Thyroid gland (tissue), 4 donors: Measurements from ENCODE around the gene U2SURP.

Experiments used
- POLR2A ChIP-seq, 2 donors: fragments of 450-650 bp; IDR thresholded peaks; one replicate each; pipeline ENCODE4 v1.6.1; 2017; ENCODE audit warnings: antibody characterized with exemption in 2 of 2, mild to moderate bottlenecking in 2 of 2, moderate library complexity in 1 of 2
- TF ChIP-seq, protein P1 (sequence below), 6 experiments: fragments of 200-600 bp in 3 of 6; fragments of 450-650 bp in 3 of 6; sonication (generic) in 3 of 6; IDR thresholded peaks; one replicate each; pipeline ENCODE4 v1.5.1; 2016 to 2019; ENCODE audit warnings: antibody characterized with exemption in 6 of 6, mild to moderate bottlenecking in 2 of 6, inconsistent platforms in 1 of 6, moderate library complexity in 1 of 6

DNA sequence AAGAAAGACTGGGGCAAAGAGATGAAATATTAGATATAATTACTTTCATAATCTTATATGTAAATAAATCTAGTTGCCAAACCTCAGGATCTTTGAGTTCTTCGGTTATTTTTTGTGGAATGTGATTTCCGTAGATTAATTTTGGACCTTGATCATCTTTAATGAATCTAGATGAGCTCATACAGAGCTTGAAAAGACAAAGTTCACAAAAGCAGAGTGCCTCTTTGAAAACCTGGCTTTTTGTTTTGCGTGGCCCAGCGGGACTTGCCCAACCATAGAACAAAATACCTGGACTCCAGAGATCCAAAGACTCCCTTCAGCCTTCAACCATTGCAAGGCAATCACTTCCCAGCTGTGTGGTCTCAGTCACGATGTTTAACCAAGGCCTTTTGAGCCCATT is 63.4 kb downstream of the U2SURP start:
- TF ChIP-seq, protein P1, sequence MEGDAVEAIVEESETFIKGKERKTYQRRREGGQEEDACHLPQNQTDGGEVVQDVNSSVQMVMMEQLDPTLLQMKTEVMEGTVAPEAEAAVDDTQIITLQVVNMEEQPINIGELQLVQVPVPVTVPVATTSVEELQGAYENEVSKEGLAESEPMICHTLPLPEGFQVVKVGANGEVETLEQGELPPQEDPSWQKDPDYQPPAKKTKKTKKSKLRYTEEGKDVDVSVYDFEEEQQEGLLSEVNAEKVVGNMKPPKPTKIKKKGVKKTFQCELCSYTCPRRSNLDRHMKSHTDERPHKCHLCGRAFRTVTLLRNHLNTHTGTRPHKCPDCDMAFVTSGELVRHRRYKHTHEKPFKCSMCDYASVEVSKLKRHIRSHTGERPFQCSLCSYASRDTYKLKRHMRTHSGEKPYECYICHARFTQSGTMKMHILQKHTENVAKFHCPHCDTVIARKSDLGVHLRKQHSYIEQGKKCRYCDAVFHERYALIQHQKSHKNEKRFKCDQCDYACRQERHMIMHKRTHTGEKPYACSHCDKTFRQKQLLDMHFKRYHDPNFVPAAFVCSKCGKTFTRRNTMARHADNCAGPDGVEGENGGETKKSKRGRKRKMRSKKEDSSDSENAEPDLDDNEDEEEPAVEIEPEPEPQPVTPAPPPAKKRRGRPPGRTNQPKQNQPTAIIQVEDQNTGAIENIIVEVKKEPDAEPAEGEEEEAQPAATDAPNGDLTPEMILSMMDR (IDR thresholded peaks at IDR 0.05): no peak
- no peak for TF ChIP-seq POLR2A (IDR thresholded peaks at IDR 0.05)
